Epithelial cell of proximal tubule (primary cell): ENCODE results near the gene BAIAP2. TPM values are rescaled to one million over a fixed set of nuclear protein-coding genes. Genes with fewer than 3 reads are reported as not detected.

Experiments
- DNase-seq: peaks from one replicate; pipeline ENCODE4 v3.0.0-alpha.2; 2011; ENCODE audit warnings: low read depth
- H3K4me3 ChIP-seq: 2 replicates; pipeline ENCODE4 v1.5.1; 2011; ENCODE audit warnings: low read depth, mild to moderate bottlenecking, low read length
- total RNA-seq: library from RNA; depleted of rRNA; stranded (reverse); fragments of >200 nt; gene quantifications from 2 replicates; pipeline ENCODE4 v1.2.3, GENCODE V29; 2015
- TF ChIP-seq, protein P1 (sequence below): conservative IDR thresholded peaks from 2 replicates; pipeline ENCODE4 v1.5.1; 2012; ENCODE audit warnings: low read depth, mild to moderate bottlenecking, low read length

Gene BAIAP2
- total RNA-seq, 1 donor from 2014 or later = 44.0 TPM

DNA sequence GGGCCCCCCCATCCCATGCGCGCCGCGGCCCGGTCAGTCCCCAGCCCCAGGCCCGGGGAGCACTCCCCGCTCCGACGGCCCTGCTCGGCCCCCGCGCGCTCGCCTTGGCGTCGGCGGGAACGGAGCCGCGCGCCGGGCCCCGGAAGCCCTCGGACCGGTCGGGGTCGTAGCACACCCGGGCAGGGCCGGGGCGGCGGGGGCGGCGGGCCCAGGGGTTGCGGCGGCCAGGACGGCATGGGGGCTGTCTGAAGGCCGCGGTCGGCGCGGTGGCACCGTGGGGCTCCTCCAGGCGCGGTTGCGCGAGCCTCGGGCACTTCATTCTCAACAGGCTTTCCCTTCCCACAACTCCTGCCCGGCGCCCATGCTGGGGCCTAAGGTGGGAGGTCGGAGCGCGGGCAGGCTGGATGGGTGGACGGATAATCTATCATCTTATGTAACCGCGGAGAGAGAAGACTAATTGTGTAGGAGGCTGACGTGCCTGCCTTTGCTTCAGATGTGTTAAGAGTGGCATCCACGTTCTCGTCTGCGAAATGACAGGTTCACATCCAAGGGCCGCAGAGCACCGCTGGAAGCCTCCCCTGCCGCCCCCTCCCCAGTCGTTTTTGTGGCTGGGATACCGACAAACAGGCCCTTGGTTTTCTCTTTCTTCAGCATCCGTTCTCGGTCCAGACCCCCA lies 708 bp downstream of the BAIAP2 start:
- TF ChIP-seq, protein P1, sequence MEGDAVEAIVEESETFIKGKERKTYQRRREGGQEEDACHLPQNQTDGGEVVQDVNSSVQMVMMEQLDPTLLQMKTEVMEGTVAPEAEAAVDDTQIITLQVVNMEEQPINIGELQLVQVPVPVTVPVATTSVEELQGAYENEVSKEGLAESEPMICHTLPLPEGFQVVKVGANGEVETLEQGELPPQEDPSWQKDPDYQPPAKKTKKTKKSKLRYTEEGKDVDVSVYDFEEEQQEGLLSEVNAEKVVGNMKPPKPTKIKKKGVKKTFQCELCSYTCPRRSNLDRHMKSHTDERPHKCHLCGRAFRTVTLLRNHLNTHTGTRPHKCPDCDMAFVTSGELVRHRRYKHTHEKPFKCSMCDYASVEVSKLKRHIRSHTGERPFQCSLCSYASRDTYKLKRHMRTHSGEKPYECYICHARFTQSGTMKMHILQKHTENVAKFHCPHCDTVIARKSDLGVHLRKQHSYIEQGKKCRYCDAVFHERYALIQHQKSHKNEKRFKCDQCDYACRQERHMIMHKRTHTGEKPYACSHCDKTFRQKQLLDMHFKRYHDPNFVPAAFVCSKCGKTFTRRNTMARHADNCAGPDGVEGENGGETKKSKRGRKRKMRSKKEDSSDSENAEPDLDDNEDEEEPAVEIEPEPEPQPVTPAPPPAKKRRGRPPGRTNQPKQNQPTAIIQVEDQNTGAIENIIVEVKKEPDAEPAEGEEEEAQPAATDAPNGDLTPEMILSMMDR = no peak
- DNase-seq = no peak
- peak overlapping the region; percentile 64 for H3K4me3 ChIP-seq

DNA sequence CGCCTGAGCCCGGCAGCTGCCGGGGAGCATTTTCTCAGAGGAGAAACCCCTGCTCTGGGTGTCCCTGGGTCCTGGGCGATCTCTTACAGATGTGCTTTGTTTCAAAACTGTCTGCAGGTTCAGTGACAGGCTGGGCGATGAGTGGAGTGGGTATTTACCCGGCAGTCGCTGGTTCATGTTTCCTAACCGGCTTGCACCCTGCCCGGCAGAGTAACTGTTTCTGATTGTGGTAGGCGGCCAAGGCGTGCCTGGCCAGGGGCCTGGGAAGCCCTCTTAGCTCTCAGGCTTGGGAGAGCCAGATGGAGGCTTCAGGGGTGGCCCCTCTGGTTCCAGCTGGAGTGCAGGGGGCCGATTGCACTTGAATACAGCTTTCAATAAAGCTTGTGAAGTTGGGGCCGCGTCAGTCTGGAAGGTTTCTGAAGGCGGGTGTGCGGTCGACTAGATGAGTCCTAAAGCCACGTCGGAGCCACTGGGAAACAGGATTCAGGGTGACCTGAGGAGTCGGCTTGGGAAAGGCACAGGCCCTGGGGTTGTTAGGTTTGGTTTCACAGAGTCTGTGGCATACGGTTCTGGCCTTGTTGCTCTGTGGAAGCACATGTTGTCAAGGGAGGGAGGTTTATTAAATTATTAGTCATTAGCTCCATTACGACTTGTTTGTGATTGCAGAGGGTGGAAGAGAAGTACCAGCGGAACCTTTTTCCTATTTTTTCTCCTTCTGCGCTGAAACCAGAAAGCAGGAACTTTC lies 1.4 kb downstream of the BAIAP2 start:
- DNase-seq = no peak
- H3K4me3 ChIP-seq = peak overlapping the region; percentile 64
- TF ChIP-seq, protein P1 = no peak

DNA sequence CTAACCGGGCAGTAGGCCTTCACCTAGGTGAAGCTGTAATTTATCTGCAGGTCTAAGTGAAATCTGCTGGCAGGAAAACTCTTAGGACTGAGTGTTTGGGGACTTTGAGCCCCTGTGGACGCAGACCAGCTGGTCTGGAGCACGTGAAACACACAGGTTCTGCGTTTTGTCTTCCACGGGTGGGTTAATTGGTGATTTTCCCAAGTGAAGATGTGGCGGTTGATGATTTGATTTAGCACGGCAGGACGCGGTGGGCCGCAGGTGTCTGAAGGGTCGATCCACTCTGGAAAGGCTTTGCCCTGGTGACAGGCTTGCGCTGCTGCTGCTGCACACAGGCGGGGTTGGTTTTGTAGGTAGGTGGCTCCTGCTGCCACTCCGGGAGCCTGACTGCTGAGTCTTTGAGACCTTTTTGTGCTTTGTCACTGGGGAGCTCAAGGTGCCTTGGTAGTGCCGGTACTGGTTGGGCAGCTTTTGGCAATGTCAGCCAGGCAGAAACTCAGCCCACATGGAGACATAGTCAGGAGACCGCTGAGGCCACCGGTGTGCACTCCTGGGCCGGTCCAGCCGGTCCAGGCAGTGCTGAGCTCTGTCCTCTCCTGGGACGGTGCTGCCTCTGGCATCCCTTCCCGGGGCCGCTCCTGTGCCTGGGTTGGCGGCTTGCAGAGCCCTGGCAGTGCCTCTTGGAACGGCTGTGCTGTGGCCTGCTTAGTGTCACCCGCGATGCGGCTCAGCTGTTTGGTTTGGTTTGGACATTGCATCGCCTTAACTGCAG lies 2.3 kb downstream of the BAIAP2 start:
- TF ChIP-seq, protein P1 = no peak
- H3K4me3 ChIP-seq = peak overlapping the region; percentile 64
- DNase-seq = no peak

DNA sequence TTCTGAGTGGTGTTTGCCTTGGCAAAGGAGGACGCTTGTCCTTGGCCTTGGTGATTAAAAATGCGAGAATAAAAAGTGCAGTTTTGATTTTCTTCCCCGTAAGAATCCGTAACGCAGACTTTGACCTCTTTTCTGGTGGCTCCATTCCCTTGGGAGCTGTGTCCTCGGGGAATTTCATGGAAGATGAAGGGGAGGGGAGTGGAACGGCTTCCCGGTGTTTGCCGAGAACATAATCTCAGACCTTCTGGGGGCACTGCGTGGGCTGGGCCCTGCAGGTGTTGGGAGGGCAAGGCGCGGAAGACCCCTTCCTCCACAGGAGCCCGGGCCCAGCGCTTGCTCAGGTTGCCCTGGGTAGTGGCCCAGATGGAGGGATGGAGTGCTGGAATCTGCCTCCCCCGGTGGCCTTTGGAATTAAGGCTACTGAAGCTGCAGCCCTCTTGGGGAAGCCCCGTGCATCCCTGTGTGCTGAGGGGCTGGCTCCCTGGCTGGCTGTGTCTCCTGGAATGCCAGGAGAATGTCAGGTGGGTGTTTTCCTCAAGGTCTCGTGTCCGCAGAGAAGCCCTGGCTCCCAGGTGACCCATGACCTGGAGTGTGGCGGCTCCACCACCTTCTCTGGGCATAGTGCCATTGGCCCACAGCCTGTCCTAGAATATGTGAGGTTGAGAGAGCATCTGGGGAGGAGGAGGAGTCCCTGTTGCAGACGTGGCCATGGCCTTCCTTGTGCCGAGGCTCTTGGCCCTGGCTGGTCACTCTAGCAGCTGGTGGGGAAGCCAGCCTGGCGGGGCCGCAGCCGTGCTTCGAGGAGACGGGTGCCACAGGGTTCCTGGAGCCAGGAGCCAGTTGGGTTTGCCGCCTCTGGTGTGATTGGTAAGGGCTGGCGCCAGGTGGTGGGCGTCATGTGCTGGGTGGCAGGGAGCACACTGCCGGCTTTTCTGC lies 3.1 kb downstream of the BAIAP2 start:
- peak overlapping the region; percentile 64 for H3K4me3 ChIP-seq
- TF ChIP-seq, protein P1 = no peak
- DNase-seq = no peak

DNA sequence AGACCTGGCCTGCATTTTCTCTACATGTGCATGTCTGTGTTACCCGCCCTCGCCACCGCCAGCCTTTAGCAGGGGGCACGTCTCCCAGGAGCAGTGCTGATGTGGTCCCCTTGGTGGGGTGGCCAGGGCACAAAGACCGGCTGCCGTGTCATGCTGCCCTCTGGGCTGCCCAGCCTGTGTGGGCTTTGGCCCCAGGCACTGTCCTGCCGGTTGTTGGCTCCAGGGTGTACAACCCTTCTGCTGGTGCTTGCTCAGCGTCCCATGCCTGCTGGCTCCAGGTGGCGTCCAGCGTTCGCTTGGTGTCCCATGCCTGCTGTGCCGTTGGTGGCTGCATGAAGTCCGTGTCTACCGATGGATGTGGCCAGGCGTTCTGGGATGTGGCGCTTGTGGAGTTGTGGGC lies 4.1 kb downstream of the BAIAP2 start:
- TF ChIP-seq, protein P1 = no peak
- no peak for DNase-seq
- H3K4me3 ChIP-seq = no peak overlapping the region

DNA sequence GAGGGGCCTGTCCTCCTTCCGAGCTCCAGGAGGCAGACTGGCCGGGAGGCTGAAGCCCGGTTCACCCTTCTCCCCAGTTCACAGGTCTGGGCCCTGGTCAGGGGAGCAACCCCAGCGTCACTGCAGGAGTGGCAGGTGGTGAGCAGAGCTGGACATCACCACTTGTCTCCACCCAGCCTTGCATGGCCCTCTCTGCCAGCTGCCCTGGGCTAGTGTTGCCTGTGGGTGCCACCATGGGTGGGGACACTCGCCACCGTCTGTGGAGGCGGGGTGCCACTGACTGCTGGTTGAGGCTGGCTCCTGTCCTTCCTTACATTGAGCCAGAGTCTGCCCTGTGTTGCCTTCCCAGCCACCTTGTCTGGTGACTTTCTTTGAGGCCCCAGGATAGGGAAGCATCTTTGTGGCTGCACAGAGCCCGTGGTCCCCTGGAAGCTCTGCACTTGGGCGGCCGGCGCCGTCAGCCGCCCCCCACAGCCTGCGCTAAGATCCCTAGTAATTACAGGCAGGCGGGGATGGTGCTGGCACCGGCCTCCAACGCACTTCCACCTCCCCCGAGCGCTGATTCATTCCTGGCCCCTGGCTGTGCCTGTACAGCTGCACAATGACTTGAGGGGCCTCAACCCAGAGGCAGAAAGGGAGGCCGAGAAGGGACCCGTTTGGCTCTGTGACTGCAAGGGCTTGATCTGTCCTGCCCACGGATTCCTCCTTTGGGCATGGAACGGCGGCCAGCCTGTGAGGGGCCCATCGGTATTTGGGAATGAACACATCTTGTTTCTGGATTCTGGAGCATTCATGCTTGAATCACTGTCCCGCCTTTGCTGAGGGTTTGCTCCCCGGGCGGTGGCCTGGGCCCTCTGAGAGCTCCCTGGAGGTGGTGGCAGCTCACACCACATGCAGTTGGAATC lies 5.2 kb downstream of the BAIAP2 start:
- TF ChIP-seq, protein P1 = no peak
- no peak overlapping the region for H3K4me3 ChIP-seq
- no peak for DNase-seq
